GM23248 (cell line): ENCODE results near the gene HAT1. TPM values are rescaled to one million over a fixed set of nuclear protein-coding genes. Genes with fewer than 3 reads are reported as not detected.
A peak's percentile ranks its signal among the peaks of the same experiment; 100 is the strongest.
"Not testable (repeated sequence)": the region's sequence is repeated elsewhere in the genome, so short reads cannot be mapped to it uniquely, and the experiment has no call there.

ENCODE experiments used
- DNase-seq: peaks from one replicate; pipeline ENCODE4 v3.0.0-alpha.2; 2015
- H2AFZ ChIP-seq: fragments of 200-600 bp; sonication (generic); 2 replicates; pipeline ENCODE4 v1.6.1; 2016; ENCODE audit warnings: antibody characterized with exemption
- H3F3A ChIP-seq: fragments of 200-600 bp; sonication (generic); 2 replicates; pipeline ENCODE4 v1.6.1; 2016; ENCODE audit warnings: mild to moderate bottlenecking, antibody characterized with exemption, mixed run types; ENCODE audit not compliant: insufficient read depth
- H3K27ac ChIP-seq: fragments of 200-600 bp; sonication (generic); 2 replicates; pipeline ENCODE4 v1.5.1; 2016; ENCODE audit warnings: mild to moderate bottlenecking
- H3K27me3 ChIP-seq: fragments of 200-600 bp; sonication (generic); replicated peaks from 2 replicates; pipeline ENCODE4 v1.6.1; 2016; ENCODE audit warnings: mild to moderate bottlenecking; ENCODE audit not compliant: insufficient read depth
- H3K36me3 ChIP-seq: fragments of 200-600 bp; sonication (generic); 2 replicates; pipeline ENCODE4 v1.6.1; 2016; ENCODE audit warnings: low read depth, mild to moderate bottlenecking
- H3K4me1 ChIP-seq: fragments of 200-600 bp; sonication (generic); 2 replicates; pipeline ENCODE4 v1.6.1; 2016; ENCODE audit warnings: mild to moderate bottlenecking; ENCODE audit not compliant: insufficient read depth
- H3K4me2 ChIP-seq: fragments of 200-600 bp; sonication (generic); one replicate; pipeline ENCODE4 v1.6.1; 2016; ENCODE audit warnings: mild to moderate bottlenecking; ENCODE audit not compliant: unreplicated experiment
- H3K4me3 ChIP-seq: fragments of 200-600 bp; sonication (generic); 2 replicates; pipeline ENCODE4 v1.5.1; 2016; ENCODE audit warnings: mild to moderate bottlenecking
- H3K79me2 ChIP-seq: fragments of 200-600 bp; sonication (generic); 2 replicates; pipeline ENCODE4 v1.6.1; 2016; ENCODE audit warnings: mild to moderate bottlenecking; ENCODE audit not compliant: insufficient read depth
- H3K9ac ChIP-seq: fragments of 200-600 bp; sonication (generic); 2 replicates; pipeline ENCODE4 v1.6.1; 2016; ENCODE audit warnings: mild to moderate bottlenecking
- H3K9me2 ChIP-seq: fragments of 200-600 bp; sonication (generic); 2 replicates; pipeline ENCODE4 v1.6.1; 2016; ENCODE audit warnings: mixed run types, mild to moderate bottlenecking, moderate library complexity; ENCODE audit not compliant: insufficient read depth
- H3K9me3 ChIP-seq: fragments of 200-600 bp; sonication (generic); one replicate; pipeline ENCODE4 v1.6.1; 2017; ENCODE audit warnings: low read depth
- H4K20me1 ChIP-seq: fragments of 200-600 bp; sonication (generic); 2 replicates; pipeline ENCODE4 v1.6.0; 2016; ENCODE audit not compliant: insufficient read depth
- EZH2 ChIP-seq: fragments of 200-600 bp; sonication (generic); IDR thresholded peaks from 2 replicates; pipeline ENCODE4 v1.6.1; 2018; ENCODE audit warnings: antibody characterized with exemption, mild to moderate bottlenecking; ENCODE audit not compliant: insufficient read depth, poor library complexity, severe bottlenecking
- EZH2phosphoT487 ChIP-seq: fragments of 200-600 bp; sonication (generic); IDR thresholded peaks from 2 replicates; pipeline ENCODE4 v1.6.1; 2018; ENCODE audit warnings: antibody characterized with exemption, moderate library complexity, mild to moderate bottlenecking, low read depth; ENCODE audit not compliant: insufficient read depth
- WGBS, 2 experiments: methylation state at CpG; one replicate each; pipeline ENCODE4 v1.1.6; 2015 to 2017; ENCODE audit warnings: low lambda C conversion rate in 2 of 2, low coverage in 1 of 2; ENCODE audit errors: missing lambda C conversion rate in 2 of 2; 5-methylcytosine and 5-hydroxymethylcytosine counted together
- in situ Hi-C: fragments of 300-500 bp; cut with MboI; formaldehyde crosslinking; loops from 2 replicates; pipeline ENCODE4 v1.15.0; 2020
- polyA plus RNA-seq: library from polyadenylated mRNA; unstranded; fragments of >200 nt; fragmentation: Nextera tagmentation; extraction: Ambion mirVana; gene quantifications from 2 replicates; pipeline ENCODE4 v1.2.1, GENCODE V29; 2016
- total RNA-seq: library from RNA; depleted of rRNA; stranded (reverse); fragments of >200 nt; shearing (Covaris generic); gene quantifications from 2 replicates; pipeline ENCODE4 v1.2.3, GENCODE V29; 2014

Gene HAT1
- total and polyA plus RNA-seq, 2 experiments from 2014 or later: 56.6 to 96.2 TPM

DNA sequence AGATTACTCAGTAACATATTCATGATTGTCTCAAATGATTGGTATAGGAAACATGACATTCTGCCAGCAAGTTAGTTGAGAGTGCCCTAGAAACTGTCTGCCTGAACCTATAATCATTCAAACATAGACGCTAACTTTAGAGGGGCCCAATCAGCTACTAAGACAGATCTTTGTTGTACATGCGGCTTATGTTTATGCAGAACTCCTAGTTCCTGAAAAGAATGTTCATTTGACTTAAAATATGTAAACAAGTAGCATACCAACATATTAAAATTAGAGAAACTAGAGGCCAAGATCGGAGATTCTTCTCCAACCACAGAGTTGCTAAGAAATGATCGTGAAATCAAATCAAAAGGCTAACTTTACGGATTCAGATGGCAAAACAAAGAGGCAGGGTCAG lies 73.3 kb downstream of the HAT1 start:
- DNase-seq: no peak
- Histone ChIP-seq H3K9me3 (no peaks in the 10 kb centered on the region), H4K20me1 (no peaks in the 10 kb centered on the region), H3K9me2 (no peaks in the 10 kb centered on the region), H3K79me2 (no peaks in the 10 kb centered on the region), H3K4me1 (no peaks in the 10 kb centered on the region), H3F3A (no peaks in the 10 kb centered on the region), H3K36me3 (no peaks in the 10 kb centered on the region), H3K4me3 (no peak overlapping the region), H3K9ac (no peak overlapping the region), H3K27ac (no peak overlapping the region), H3K4me2 (no peak overlapping the region), H2AFZ (no peak overlapping the region), H3K27me3 (no peaks in the 10 kb centered on the region)
- in situ Hi-C loops: no loop called here
- TF ChIP-seq EZH2phosphoT487 (no peak), EZH2 (no peak)
- 92 to 93% methylated on average over 5 of the region's 5 CpGs for WGBS, 2 experiments

DNA sequence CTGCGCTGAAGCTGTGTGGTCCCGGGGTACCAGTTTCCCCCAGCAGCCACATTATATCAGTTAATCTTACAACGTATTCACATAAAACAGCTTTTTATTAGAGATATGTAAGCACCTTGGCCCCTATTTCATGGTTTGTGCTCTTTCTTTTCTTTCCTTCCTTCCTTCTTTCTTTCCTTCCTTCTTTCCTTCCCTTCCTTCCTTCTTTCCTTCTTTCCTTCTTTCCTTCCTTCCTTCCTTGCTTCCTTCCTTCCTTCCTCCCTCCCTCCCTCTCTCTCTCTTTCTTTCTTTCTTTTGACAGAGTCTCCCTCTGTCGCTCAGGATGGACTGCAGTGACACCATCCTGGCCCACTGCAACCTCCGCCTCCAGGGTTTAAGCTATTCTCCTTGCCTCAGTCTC lies 73.8 kb downstream of the HAT1 start:
- Histone ChIP-seq H3F3A (no peaks in the 10 kb centered on the region), H3K27ac (no peak overlapping the region), H3K79me2 (no peaks in the 10 kb centered on the region), H2AFZ (no peak overlapping the region), H3K4me2 (no peak overlapping the region), H3K9me3 (no peaks in the 10 kb centered on the region), H3K9ac (no peak overlapping the region), H3K9me2 (no peaks in the 10 kb centered on the region), H3K4me3 (no peak overlapping the region), H3K36me3 (no peaks in the 10 kb centered on the region), H4K20me1 (no peaks in the 10 kb centered on the region), H3K27me3 (no peaks in the 10 kb centered on the region), H3K4me1 (no peaks in the 10 kb centered on the region)
- 80 to 81% methylated on average over 5 of the region's 5 CpGs for WGBS, 2 experiments
- in situ Hi-C loops: no loop called here
- DNase-seq: no peak
- no peak for TF ChIP-seq EZH2
- no peak for TF ChIP-seq EZH2phosphoT487

DNA sequence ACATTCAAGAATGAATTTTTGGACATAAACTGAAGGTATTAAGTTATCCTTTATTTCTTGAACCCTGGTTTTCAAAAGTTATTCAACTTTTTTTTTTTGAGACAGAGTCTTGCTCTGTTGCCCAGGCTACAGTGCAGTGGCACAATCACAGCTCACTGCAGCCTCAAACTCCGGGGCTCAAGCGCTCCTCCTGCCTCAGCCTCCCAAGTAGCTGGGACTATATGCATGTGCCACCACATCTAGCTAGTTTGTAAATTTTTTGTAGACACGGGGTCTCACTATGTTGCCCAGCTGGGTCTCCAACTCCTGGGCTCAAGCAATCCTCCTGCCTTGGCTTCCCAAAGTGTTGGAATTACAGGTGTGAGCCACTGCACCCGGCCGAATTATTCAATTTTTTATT lies 74.8 kb downstream of the HAT1 start:
- H3K4me2 ChIP-seq, DNase-seq, H2AFZ ChIP-seq, H4K20me1 ChIP-seq, H3K27me3 ChIP-seq, H3K36me3 ChIP-seq, H3K9ac ChIP-seq, H3F3A ChIP-seq, H3K27ac ChIP-seq, H3K79me2 ChIP-seq, H3K4me3 ChIP-seq, in situ Hi-C loops, H3K9me2 ChIP-seq, H3K4me1 ChIP-seq, H3K9me3 ChIP-seq: not testable (repeated sequence)
- 90% methylated on average over 5 of the region's 5 CpGs for WGBS, 2 experiments

DNA sequence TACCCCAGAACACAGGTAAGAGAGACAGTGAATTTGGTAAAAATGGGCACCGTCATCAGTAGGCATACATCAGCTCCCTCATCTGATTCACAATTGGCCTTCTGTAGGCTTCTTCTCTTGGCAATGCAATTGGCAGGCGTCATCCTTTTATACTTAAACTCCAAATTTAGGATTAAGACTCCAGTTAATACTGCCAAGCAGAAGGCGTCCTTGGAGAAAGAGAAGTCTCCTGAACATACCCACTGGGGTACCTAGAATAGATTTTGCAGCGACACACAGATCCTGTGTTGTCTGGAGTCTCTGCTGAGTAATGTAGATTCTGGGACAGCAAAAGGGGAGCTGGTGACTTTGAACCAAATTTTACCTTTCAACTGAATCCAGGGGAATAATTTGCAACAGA lies 76.9 kb downstream of the HAT1 start:
- Histone ChIP-seq H3K9ac (peak overlapping the region; percentile 92), H2AFZ (peak overlapping the region; percentile 96), H3K27ac (peak overlapping the region; percentile 72), H3F3A (no peaks in the 10 kb centered on the region), H4K20me1 (no peaks in the 10 kb centered on the region), H3K4me2 (peak overlapping the region; percentile 88), H3K27me3 (no peaks in the 10 kb centered on the region), H3K9me3 (no peaks in the 10 kb centered on the region), H3K79me2 (no peaks in the 10 kb centered on the region), H3K9me2 (no peaks in the 10 kb centered on the region), H3K36me3 (no peaks in the 10 kb centered on the region), H3K4me3 (peak overlapping the region; percentile 83), H3K4me1 (no peaks in the 10 kb centered on the region)
- in situ Hi-C loops: no loop called here
- peak; percentile 41 for DNase-seq
- TF ChIP-seq EZH2phosphoT487: no peak
- TF ChIP-seq EZH2: no peak
- 21 to 26% methylated on average over 4 of the region's 4 CpGs for WGBS, 2 experiments
